Erythroblast (primary cell): ENCODE results near the gene SORL1-AS1.
"Not testable (repeated sequence)": the region's sequence is repeated elsewhere in the genome, so short reads cannot be mapped to it uniquely, and the experiment has no call there.

Source experiments
- GATA1 ChIP-seq: IDR thresholded peaks from 2 replicates; pipeline ENCODE4 v1.6.1; 2011; ENCODE audit warnings: low read depth, mild to moderate bottlenecking, control low read depth, low read length, moderate library complexity
- POLR2A ChIP-seq: IDR thresholded peaks from 2 replicates; pipeline ENCODE4 v1.6.1; 2011; ENCODE audit warnings: mild to moderate bottlenecking, low read length

DNA sequence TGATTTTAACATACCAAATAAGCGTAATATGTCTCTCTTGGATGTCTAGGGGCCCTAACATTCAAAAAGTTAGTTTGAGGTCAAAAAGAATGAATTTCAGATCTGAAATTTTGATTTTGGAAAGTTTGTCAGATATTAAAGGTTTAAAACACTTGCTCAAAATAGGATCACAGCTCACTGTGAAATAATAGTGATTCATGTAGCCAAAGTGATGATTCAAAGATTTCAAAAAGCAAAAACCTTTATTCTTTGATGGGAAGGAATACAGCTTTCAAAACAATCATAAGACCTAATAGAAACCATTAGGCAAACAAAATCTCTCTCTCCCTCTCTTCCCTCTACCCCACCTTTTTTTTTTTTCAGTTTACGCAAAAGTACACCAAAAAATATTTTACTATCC, 42.7 kb downstream of the SORL1-AS1 start:
- TF ChIP-seq POLR2A, GATA1: not testable (repeated sequence)
